HepG2 (cell line): ENCODE measurements around the gene LZTS2. TPM values are rescaled to one million over a fixed set of nuclear protein-coding genes. Genes with fewer than 3 reads are reported as not detected.

Source experiments
- ATAC-seq: fragments of 200-7000 bp; cut with Tn5 transposase; 3 replicates; pipeline ENCODE4 v1.9.1; 2020; ENCODE audit warnings: mild to moderate bottlenecking, moderate library complexity
- BruUV-seq: library from RNA; stranded (reverse); fragments of 400-500 nt; replicated peaks from 2 replicates; lab custom pipeline; 2021; lab: Mats Ljungman, UMichigan
- CTCF ChIA-PET: fragments of 300-600 bp; formaldehyde crosslinking; extraction: SDS; loops from one replicate; lab custom pipeline; 2021; ENCODE audit warnings: low total read pairs, inconsistent platforms, low intra/inter-chr PET ratio; lab: Yijun Ruan, JAX
- POLR2A ChIA-PET: fragments of 350-600 bp; sonication (Branson Sonifier 250); formaldehyde crosslinking; loops from one replicate; lab custom pipeline; 2020; ENCODE audit warnings: antibody characterized with exemption, inconsistent platforms; lab: Yijun Ruan, JAX
- DNase-seq: peaks from one replicate; pipeline ENCODE4 v3.0.0-alpha.2; 2015; ENCODE audit warnings: low spot score
- FAIRE-seq: peaks from 3 replicates; lab custom pipeline; 2011; peaks lifted over from hg19 to GRCh38; lab: Jason Lieb, UNC
- H2AFZ ChIP-seq: one replicate; pipeline ENCODE4 v1.6.1; 2011; ENCODE audit warnings: low read length, inconsistent platforms
- H3K27ac ChIP-seq: fragments of 300-600 bp; 3 replicates; pipeline ENCODE4 v1.8.0; 2011; ENCODE audit warnings: mixed run types, mild to moderate bottlenecking, mixed read lengths, low read length, inconsistent platforms; ENCODE audit not compliant: insufficient read depth; ENCODE audit errors: extremely low read length
- H3K27me3 ChIP-seq, 2 experiments: fragments of 200-600 bp in 1 of 2; 2 replicates in 1 of 2; 3 replicates in 1 of 2; pipeline versions ENCODE4 v1.6.0 to v1.8.0; 2011; ENCODE audit warnings: low read length in 2 of 2, mild to moderate bottlenecking in 2 of 2, moderate library complexity in 2 of 2, inconsistent platforms in 1 of 2; ENCODE audit not compliant: insufficient read depth in 2 of 2, control insufficient read depth in 1 of 2
- H3K36me3 ChIP-seq, 2 experiments: fragments of 200-600 bp in 1 of 2; replicated peaks in 1 of 2; 2 replicates in 1 of 2; 3 replicates in 1 of 2; pipeline versions ENCODE4 v1.5.1 to v1.8.0; 2011; ENCODE audit warnings: low read length in 2 of 2, inconsistent platforms in 1 of 2; ENCODE audit not compliant: insufficient read depth in 2 of 2, control insufficient read depth in 1 of 2
- H3K4me1 ChIP-seq: 2 replicates; pipeline ENCODE4 v1.5.1; 2012; ENCODE audit warnings: low read length, inconsistent platforms; ENCODE audit not compliant: insufficient read depth
- H3K4me2 ChIP-seq: 2 replicates; pipeline ENCODE4 v1.6.0; 2011; ENCODE audit warnings: low read depth, low read length, inconsistent platforms
- H3K4me3 ChIP-seq, 3 experiments: fragments of 200-600 bp in 1 of 3; sonication (generic), shearing (Covaris generic) in 1 of 3; replicated peaks in 1 of 3; 2 replicates each; pipeline ENCODE4 v1.5.1; 2011 to 2016; ENCODE audit warnings: low read length in 3 of 3, inconsistent platforms in 2 of 3, low read depth in 2 of 3, mild to moderate bottlenecking in 2 of 3, control low read depth in 1 of 3, mixed read lengths in 1 of 3; ENCODE audit not compliant: insufficient read depth in 1 of 3
- H3K79me2 ChIP-seq: one replicate; pipeline ENCODE4 v1.6.1; 2011; ENCODE audit warnings: low read length, inconsistent platforms; ENCODE audit not compliant: insufficient read depth
- H3K9ac ChIP-seq: 2 replicates; pipeline ENCODE4 v1.6.0; 2011; ENCODE audit warnings: mild to moderate bottlenecking, low read depth, low read length, inconsistent platforms; ENCODE audit not compliant: insufficient read depth
- H3K9me3 ChIP-seq: 2 replicates; pipeline ENCODE4 v1.5.1; 2012; ENCODE audit warnings: mild to moderate bottlenecking, low read length
- H4K20me1 ChIP-seq: 2 replicates; pipeline ENCODE4 v1.6.0; 2011; ENCODE audit warnings: inconsistent platforms, mild to moderate bottlenecking, low read length, moderate library complexity; ENCODE audit not compliant: insufficient read depth
- CHCHD3 ChIP-seq: sonication (generic); formaldehyde crosslinking; IDR thresholded peaks from 2 replicates; pipeline ENCODE4 v1.8.0; 2022; ENCODE audit warnings: mild to moderate bottlenecking, missing genetic modification reagents, moderate library complexity
- ISX ChIP-seq: sonication (generic); formaldehyde crosslinking; conservative IDR thresholded peaks from 2 replicates; pipeline ENCODE4 v1.5.0; 2020; ENCODE audit warnings: missing genetic modification reagents
- NFIC ChIP-seq: IDR thresholded peaks from 2 replicates; pipeline ENCODE4 v1.6.1; 2012; ENCODE audit warnings: mild to moderate bottlenecking, low read length, inconsistent platforms
- PAWR ChIP-seq: sonication (generic); formaldehyde crosslinking; IDR thresholded peaks from 2 replicates; pipeline ENCODE4 v1.4.0; 2020; ENCODE audit warnings: missing genetic modification reagents, mild to moderate bottlenecking, borderline replicate concordance
- SALL1 ChIP-seq: sonication (generic); formaldehyde crosslinking; IDR thresholded peaks from 2 replicates; pipeline ENCODE4 v1.8.0; 2022; ENCODE audit warnings: mild to moderate bottlenecking, missing genetic modification reagents
- TCF7 ChIP-seq: sonication (generic); IDR thresholded peaks from 2 replicates; pipeline ENCODE4 v1.6.1; 2016; ENCODE audit warnings: antibody characterized with exemption, low read depth
- ZBTB46 ChIP-seq: sonication (generic); formaldehyde crosslinking; IDR thresholded peaks from 2 replicates; pipeline ENCODE4 v1.4.0; 2020; ENCODE audit warnings: mild to moderate bottlenecking, missing genetic modification reagents, borderline replicate concordance
- WGBS: methylation state at CpG from one replicate; pipeline ENCODE4 v1.1.6; 2017; ENCODE audit warnings: low lambda C conversion rate; 5-methylcytosine and 5-hydroxymethylcytosine counted together
- in situ Hi-C: cut with HindIII; loops from 2 replicates; pipeline ENCODE4 v1.10.0; 2017; ENCODE audit warnings: low pct_unique_long_range_greater_than_20kb; ENCODE audit not compliant: extremely low pct_ligation_motif_present
- intact Hi-C: fragments of 100-400 bp; cut with micrococcal nuclease; formaldehyde crosslinking; loops from one replicate; pipeline ENCODE4 v1.10.0; 2022; ENCODE audit not compliant: unreplicated experiment
- polyA plus RNA-seq, 8 experiments: library from polyadenylated mRNA; depleted of rRNA in 3 of 8; stranded (reverse) in 7 of 8; unstranded in 1 of 8; fragments of >200 nt; fragmentation: Illumina TruSeq in 4 of 8; extraction: Trizol in 4 of 8; gene quantifications; 2 replicates each; pipeline versions ENCODE4 v1.2.1 to v1.2.3, GENCODE V29; 2011 to 2016; ENCODE audit warnings: low read depth in 4 of 8, missing spikeins in 1 of 8, mixed read lengths in 1 of 8; ENCODE audit not compliant: insufficient read depth in 1 of 8
- total RNA-seq, 5 experiments: library from RNA; depleted of rRNA; stranded (reverse); fragments of >200 nt; fragmentation: Illumina TruSeq; extraction: Trizol; gene quantifications; 2 replicates each; pipeline ENCODE4 v1.2.3, GENCODE V29; 2016; ENCODE audit warnings: low read depth in 1 of 5
- TF ChIP-seq, protein P1 (sequence below): sonication (generic); formaldehyde crosslinking; conservative IDR thresholded peaks from 2 replicates; pipeline ENCODE4 v1.4.0; 2020; ENCODE audit warnings: missing genetic modification reagents

The LZTS2 gene
- total and polyA plus RNA-seq, 2 of the 13 experiments (the other 11 are each of a cell fraction or from before 2014, with no cell fraction given): 43.6 to 65.6 TPM

- TF ChIP-seq, protein P1, sequence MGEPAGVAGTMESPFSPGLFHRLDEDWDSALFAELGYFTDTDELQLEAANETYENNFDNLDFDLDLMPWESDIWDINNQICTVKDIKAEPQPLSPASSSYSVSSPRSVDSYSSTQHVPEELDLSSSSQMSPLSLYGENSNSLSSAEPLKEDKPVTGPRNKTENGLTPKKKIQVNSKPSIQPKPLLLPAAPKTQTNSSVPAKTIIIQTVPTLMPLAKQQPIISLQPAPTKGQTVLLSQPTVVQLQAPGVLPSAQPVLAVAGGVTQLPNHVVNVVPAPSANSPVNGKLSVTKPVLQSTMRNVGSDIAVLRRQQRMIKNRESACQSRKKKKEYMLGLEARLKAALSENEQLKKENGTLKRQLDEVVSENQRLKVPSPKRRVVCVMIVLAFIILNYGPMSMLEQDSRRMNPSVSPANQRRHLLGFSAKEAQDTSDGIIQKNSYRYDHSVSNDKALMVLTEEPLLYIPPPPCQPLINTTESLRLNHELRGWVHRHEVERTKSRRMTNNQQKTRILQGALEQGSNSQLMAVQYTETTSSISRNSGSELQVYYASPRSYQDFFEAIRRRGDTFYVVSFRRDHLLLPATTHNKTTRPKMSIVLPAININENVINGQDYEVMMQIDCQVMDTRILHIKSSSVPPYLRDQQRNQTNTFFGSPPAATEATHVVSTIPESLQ (CRISPR knock-in tag): no peak
- no peak for TF ChIP-seq PAWR (CRISPR knock-in tag)
- TF ChIP-seq CHCHD3 (CRISPR knock-in tag): no peak
- TF ChIP-seq TCF7: no peak
- no peak for TF ChIP-seq ISX (CRISPR knock-in tag)
- TF ChIP-seq ZBTB46 (CRISPR knock-in tag): no peak
- TF ChIP-seq, all 625 proteins: peak for 94
Observed at GRCh38 chr10:101012525-101013364, 13.1 kb downstream of the LZTS2 start (continued).

GRCh38 chr10:101013365-101013825, 13.8 kb downstream of the LZTS2 start:
- H3K27me3 ChIP-seq: no peaks in the 10 kb centered on the region
- 0 out of 2 replicates have a peak, but pooled peaks have one; percentile 4 for TF ChIP-seq SALL1
- no peak for TF ChIP-seq NFIC
- BruUV-seq: no TSS peak
- DNase-seq (no peak), ATAC-seq (no peak), FAIRE-seq (no peak)
- ChIA-PET CTCF (interaction anchor here (1.2 to 6.1 kb wide), 6 partner anchors 17 to 342 kb away, joined by 3 to 240 read pairs (median 4); partner anchors contain the start of genes LZTS2 and SEMA4G), POLR2A (interaction anchor here (6.0 kb wide), 1 partner anchor 15 kb away, joined by 56 read pairs; the partner anchor contains the start of gene LZTS2)
- intact Hi-C loops: loop anchor here (2.0 to 5.0 kb wide), 2 partner anchors 43 to 136 kb away; no protein-coding TSS in a partner anchor
- H3K9me3 ChIP-seq: no peaks in the 10 kb centered on the region
- H3K4me2 ChIP-seq: peak overlapping the region; percentile 89
- H3K9ac ChIP-seq: no peak overlapping the region
- no peaks in the 10 kb centered on the region for H3K79me2 ChIP-seq
- no peak overlapping the region for H3K27ac ChIP-seq
- in situ Hi-C loops: no loop called here
- H3K4me1 ChIP-seq: peaks cover 75% of the 10 kb centered on the region
- no peaks in the 10 kb centered on the region for H4K20me1 ChIP-seq
- no peaks in the 10 kb centered on the region for H3K36me3 ChIP-seq
- no peak overlapping the region for H2AFZ ChIP-seq
- no peak overlapping the region for H3K4me3 ChIP-seq
- 65% methylated on average over 9 of the region's 9 CpGs for WGBS
